Activated B cell treated with CpG ODN at 0.5 μM for 24 hours (primary cell): Measurements from ENCODE around the gene DAZAP1. TPM values are rescaled to one million over a fixed set of nuclear protein-coding genes. Genes with fewer than 3 reads are reported as not detected.

Experiments
- ATAC-seq: fragments of 200-7000 bp; cut with Tn5 transposase; one replicate; pipeline ENCODE4 v1.10.0; 2021; ENCODE audit warnings: low read depth, mild to moderate bottlenecking, moderate library complexity
- CTCF ChIA-PET: fragments of 350-600 bp; sonication (Branson Sonifier 250); formaldehyde crosslinking; loops from one replicate; lab custom pipeline; 2021; ENCODE audit warnings: antibody characterized with exemption; lab: Charles Lee
- POLR2A ChIA-PET: fragments of 350-600 bp; sonication (Branson Sonifier 250); formaldehyde crosslinking; loops from one replicate; lab custom pipeline; 2021; ENCODE audit warnings: antibody characterized with exemption; lab: Charles Lee
- DNase-seq: peaks from one replicate; pipeline ENCODE4 v3.0.0; 2022
- H3K27ac Mint-ChIP-seq: one replicate; pipeline ENCODE4 v1.8.0; 2020; ENCODE audit warnings: mixed read lengths
- H3K27me3 Mint-ChIP-seq: one replicate; pipeline ENCODE4 v1.8.0; 2021; ENCODE audit warnings: mixed read lengths
- H3K36me3 Mint-ChIP-seq: one replicate; pipeline ENCODE4 v1.8.0; 2021; ENCODE audit warnings: low read depth, mixed read lengths
- H3K4me1 Mint-ChIP-seq: one replicate; pipeline ENCODE4 v1.8.0; 2021; ENCODE audit warnings: mixed read lengths
- H3K4me3 Mint-ChIP-seq: one replicate; pipeline ENCODE4 v1.8.0; 2020; ENCODE audit warnings: mild to moderate bottlenecking, mixed read lengths
- H3K9me3 Mint-ChIP-seq: one replicate; pipeline ENCODE4 v1.8.0; 2020; ENCODE audit warnings: mixed read lengths
- CTCF ChIP-seq: fragments of 200-600 bp; IDR thresholded peaks from one replicate; pipeline ENCODE4 v1.8.0; 2022; ENCODE audit warnings: antibody characterized with exemption, mild to moderate bottlenecking
- intact Hi-C: fragments of 100-400 bp; cut with micrococcal nuclease; formaldehyde crosslinking; loops from one replicate; pipeline ENCODE4 v1.15.1; 2024
- total RNA-seq: library from RNA; stranded (reverse); gene quantifications from 2 replicates; pipeline ENCODE4 v1.2.3, GENCODE V29; 2022

The DAZAP1 gene
- total RNA-seq, 1 donor from 2014 or later = 195 TPM

DNA sequence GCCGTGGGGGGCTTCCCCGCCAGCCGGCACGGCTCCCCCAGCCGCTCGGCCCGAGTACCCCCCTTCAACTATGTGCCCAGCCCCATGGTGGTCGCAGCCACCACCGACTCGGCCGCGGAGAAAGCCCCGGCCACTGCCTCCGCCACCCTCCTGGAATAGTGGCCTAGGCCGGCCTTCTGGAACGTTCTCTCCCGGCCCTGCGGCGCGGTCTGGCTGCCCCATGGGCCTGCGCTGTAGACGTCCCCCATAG lies 62.6 kb downstream of the DAZAP1 start:
- DNase-seq (no peak), ATAC-seq (no peak)
- no peak for TF ChIP-seq CTCF
- intact Hi-C loops = loop anchor here (2.0 kb wide), 2 partner anchors 25 to 43 kb away; partner anchors contain the start of gene ADAMTSL5
- Mint-ChIP-seq H3K4me3 (peak overlapping the region; percentile 76), H3K27ac (no peak overlapping the region), H3K27me3 (peaks cover 2% of the 10 kb centered on the region), H3K9me3 (no peaks in the 10 kb centered on the region), H3K4me1 (peaks cover 25% of the 10 kb centered on the region), H3K36me3 (peaks cover 5% of the 10 kb centered on the region)
- CTCF ChIA-PET = no interaction called here
- POLR2A ChIA-PET = interaction anchor here (0.9 kb wide), 1 partner anchor 27 kb away, joined by 4 read pairs; no protein-coding TSS in a partner anchor

DNA sequence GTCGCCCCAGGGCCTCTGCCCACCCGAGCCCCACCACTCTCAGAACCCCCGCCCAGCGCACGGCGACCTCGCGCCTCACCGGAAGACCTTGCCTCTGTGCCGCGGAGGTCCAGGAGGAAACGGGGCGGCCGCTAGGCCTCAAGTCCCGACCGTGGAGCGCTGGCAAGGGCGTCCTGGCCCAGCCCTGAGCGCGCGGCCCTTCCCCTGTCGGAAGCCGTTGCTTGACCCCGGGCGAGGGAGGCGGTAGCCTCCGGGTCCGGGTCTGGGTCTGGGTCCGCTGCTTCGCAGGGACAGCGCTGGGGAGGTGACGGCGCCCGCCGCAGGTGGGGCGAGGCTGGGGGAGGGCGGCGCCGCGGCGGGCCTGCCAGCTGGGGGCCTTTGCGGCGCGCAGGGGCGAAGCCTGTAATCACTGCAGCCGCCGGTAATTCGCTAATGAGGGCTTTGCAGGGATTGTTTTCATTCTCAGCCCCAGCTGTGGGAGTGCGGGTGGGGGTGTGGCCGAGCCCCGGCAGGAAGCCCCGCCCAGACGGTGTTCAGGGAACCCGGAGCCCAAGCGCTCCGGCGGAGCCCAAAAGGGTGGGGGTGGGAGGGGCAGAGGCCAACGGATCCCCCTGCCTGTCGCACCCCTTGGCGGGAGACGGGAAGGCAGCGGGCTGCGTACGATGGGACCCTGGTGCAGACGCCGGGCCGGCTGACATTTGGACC lies 63.1 kb downstream of the DAZAP1 start:
- ChIA-PET CTCF (no interaction called here), POLR2A (interaction anchor here (0.6 to 1.7 kb wide), 2 partner anchors 20 to 39 kb away, joined by 4 to 8 read pairs; partner anchors contain the start of gene REEP6)
- peaks cover 25% of the 10 kb centered on the region for H3K4me1 Mint-ChIP-seq
- no peaks in the 10 kb centered on the region for H3K9me3 Mint-ChIP-seq
- peak; percentile 57 for DNase-seq
- H3K27ac Mint-ChIP-seq = no peak overlapping the region
- no peak for TF ChIP-seq CTCF
- peaks cover 8% of the 10 kb centered on the region for H3K36me3 Mint-ChIP-seq
- H3K27me3 Mint-ChIP-seq = peaks cover 2% of the 10 kb centered on the region
- peak overlapping the region; percentile 76 for H3K4me3 Mint-ChIP-seq
- intact Hi-C loops = loop anchor here (2.0 kb wide), 2 partner anchors 26 to 42 kb away; partner anchors contain the start of gene ADAMTSL5
- peak; percentile 69 for ATAC-seq

GRCh38 chr19:1471010-1471514 lies 63.7 kb downstream of the DAZAP1 start:
- Mint-ChIP-seq H3K27ac (no peak overlapping the region), H3K27me3 (peaks cover 2% of the 10 kb centered on the region), H3K36me3 (peaks cover 8% of the 10 kb centered on the region), H3K9me3 (no peaks in the 10 kb centered on the region), H3K4me1 (peaks cover 25% of the 10 kb centered on the region), H3K4me3 (peak overlapping the region; percentile 65)
- CTCF ChIA-PET = interaction anchor here (0.8 kb wide), 1 partner anchor 26 kb away, joined by 4 read pairs; no protein-coding TSS in a partner anchor
- ATAC-seq = peak; percentile 20
- TF ChIP-seq CTCF = no peak
- DNase-seq = no peak
- POLR2A ChIA-PET = interaction anchor here (0.6 to 1.7 kb wide), 5 partner anchors 9 to 202 kb away, joined by 3 to 10 read pairs (median 5); partner anchors contain the start of genes CIRBP and REEP6
- intact Hi-C loops = loop anchor here (2.0 kb wide), 2 partner anchors 26 to 42 kb away; partner anchors contain the start of gene ADAMTSL5

DNA sequence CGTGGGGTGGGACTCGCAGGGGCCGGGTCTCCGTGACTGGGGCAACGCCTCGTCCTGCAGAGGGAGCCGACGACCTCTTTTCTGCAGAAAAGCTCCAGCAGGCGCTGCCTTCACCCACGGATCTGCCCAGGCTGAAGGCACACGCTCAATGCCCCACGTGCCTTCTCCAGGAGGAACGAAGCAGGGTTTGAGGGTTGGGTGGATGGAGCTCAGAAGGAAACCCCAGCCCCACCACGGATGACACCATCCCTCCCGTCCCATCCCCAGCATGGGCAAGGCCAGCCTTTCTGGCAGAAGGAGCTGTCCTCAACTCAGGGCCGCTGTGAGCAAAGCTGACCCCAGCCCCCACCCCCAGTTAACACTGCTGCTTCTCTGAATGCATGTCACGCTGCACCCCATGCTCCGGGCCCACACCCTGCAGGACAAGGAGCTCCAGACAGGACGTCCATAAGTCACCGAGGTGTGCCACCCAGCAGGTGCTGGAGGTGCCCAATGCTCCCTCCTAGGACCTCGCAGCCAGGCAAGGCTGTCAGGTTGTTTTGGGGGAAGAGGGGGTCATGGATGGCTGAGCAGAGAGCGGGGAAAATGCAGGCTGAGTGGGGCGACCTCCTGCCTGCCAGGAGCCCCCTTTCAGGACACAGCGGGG lies 64.3 kb downstream of the DAZAP1 start:
- H3K4me1 Mint-ChIP-seq = peaks cover 25% of the 10 kb centered on the region
- CTCF ChIA-PET = interaction anchor here (0.8 kb wide), 1 partner anchor 27 kb away, joined by 4 read pairs; no protein-coding TSS in a partner anchor
- POLR2A ChIA-PET = interaction anchor here (0.5 to 1.7 kb wide), 6 partner anchors 9 to 202 kb away, joined by 3 to 10 read pairs (median 5); partner anchors contain the start of genes CIRBP and REEP6
- H3K27me3 Mint-ChIP-seq = peaks cover 2% of the 10 kb centered on the region
- TF ChIP-seq CTCF = no peak
- H3K4me3 Mint-ChIP-seq = no peak overlapping the region
- ATAC-seq (peak; percentile 4), DNase-seq (no peak)
- no peak overlapping the region for H3K27ac Mint-ChIP-seq
- H3K36me3 Mint-ChIP-seq = peaks cover 11% of the 10 kb centered on the region
- intact Hi-C loops = loop anchor here (2.0 kb wide), 2 partner anchors 27 to 41 kb away; partner anchors contain the start of gene ADAMTSL5
- H3K9me3 Mint-ChIP-seq = no peaks in the 10 kb centered on the region
